ENCODE measurements around the gene LMOD3. TPM values are rescaled to one million over a fixed set of nuclear protein-coding genes. Genes with fewer than 3 reads are reported as not detected.

LMOD3 gene
- total and polyA plus RNA-seq, 9 of the 15 experiments (the other 6 are each of a cell fraction or from before 2014, with no cell fraction given), result 0.03 TPM; not detected in 8

- TF ChIP-seq KLF10 (CRISPR knock-in tag; IDR thresholded peaks at IDR 0.05) (no peak), KLF13 (tag; IDR thresholded peaks at IDR 0.05; ENCODE audit: borderline replicate concordance, low read depth) (no peak), HMG20A (CRISPR knock-in tag; conservative IDR thresholded peaks at IDR 0.05) (no peak), ATF4 (CRISPR knock-in tag; IDR thresholded peaks at IDR 0.05) (no peak), NUFIP1 (IDR thresholded peaks at IDR 0.05; ENCODE audit: partially characterized antibody) (no peak), HOMEZ (CRISPR knock-in tag; IDR thresholded peaks at IDR 0.05) (no peak), ARNT (IDR thresholded peaks at IDR 0.05) (no peak), FIP1L1 (IDR thresholded peaks at IDR 0.05; ENCODE audit: low read depth, low read length, poor library complexity, severe bottlenecking) (no peak), CHD4 (IDR thresholded peaks at IDR 0.05; ENCODE audit: insufficient read depth, insufficient replicate concordance, low read depth, low read length, poor library complexity, severe bottlenecking) (no peak), HMBOX1 (IDR thresholded peaks at IDR 0.05) (peak; percentile 27; the same call in 1 of the 2 replicates), ZNF518B (CRISPR knock-in tag; IDR thresholded peaks at IDR 0.05) (no peak), ASH1L (IDR thresholded peaks at IDR 0.05; ENCODE audit: borderline replicate concordance, low read depth, partially characterized antibody) (no peak), ZBTB1 (CRISPR knock-in tag; IDR thresholded peaks at IDR 0.05; ENCODE audit: borderline replicate concordance, low read depth) (no peak), LEF1 (IDR thresholded peaks at IDR 0.05) (peak; percentile 45; the same call in 1 of the 2 replicates)
- TF ChIP-seq, protein P1, sequence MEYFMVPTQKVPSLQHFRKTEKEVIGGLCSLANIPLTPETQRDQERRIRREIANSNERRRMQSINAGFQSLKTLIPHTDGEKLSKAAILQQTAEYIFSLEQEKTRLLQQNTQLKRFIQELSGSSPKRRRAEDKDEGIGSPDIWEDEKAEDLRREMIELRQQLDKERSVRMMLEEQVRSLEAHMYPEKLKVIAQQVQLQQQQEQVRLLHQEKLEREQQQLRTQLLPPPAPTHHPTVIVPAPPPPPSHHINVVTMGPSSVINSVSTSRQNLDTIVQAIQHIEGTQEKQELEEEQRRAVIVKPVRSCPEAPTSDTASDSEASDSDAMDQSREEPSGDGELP (CRISPR knock-in tag; IDR thresholded peaks at IDR 0.05; ENCODE audit: borderline replicate concordance), result peak; percentile 100
- TF ChIP-seq, protein P2, sequence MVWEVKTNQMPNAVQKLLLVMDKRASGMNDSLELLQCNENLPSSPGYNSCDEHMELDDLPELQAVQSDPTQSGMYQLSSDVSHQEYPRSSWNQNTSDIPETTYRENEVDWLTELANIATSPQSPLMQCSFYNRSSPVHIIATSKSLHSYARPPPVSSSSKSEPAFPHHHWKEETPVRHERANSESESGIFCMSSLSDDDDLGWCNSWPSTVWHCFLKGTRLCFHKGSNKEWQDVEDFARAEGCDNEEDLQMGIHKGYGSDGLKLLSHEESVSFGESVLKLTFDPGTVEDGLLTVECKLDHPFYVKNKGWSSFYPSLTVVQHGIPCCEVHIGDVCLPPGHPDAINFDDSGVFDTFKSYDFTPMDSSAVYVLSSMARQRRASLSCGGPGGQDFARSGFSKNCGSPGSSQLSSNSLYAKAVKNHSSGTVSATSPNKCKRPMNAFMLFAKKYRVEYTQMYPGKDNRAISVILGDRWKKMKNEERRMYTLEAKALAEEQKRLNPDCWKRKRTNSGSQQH (CRISPR knock-in tag; IDR thresholded peaks at IDR 0.05), result no peak
These were observed 37.8 kb downstream of the LMOD3 start, which contains the start of gene ARL6IP5 (continued) for GRCh38 chr3:69084326-69085167.

All from K562 (cell line).